GM23248 (cell line): ENCODE measurements around the gene SLC25A28. TPM values are rescaled to one million over a fixed set of nuclear protein-coding genes. Genes with fewer than 3 reads are reported as not detected.
"Not testable (repeated sequence)": the region's sequence is repeated elsewhere in the genome, so short reads cannot be mapped to it uniquely, and the experiment has no call there.

Experiments
- DNase-seq: peaks from one replicate; pipeline ENCODE4 v3.0.0-alpha.2; 2015
- H2AFZ ChIP-seq: fragments of 200-600 bp; sonication (generic); 2 replicates; pipeline ENCODE4 v1.6.1; 2016; ENCODE audit warnings: antibody characterized with exemption
- H3F3A ChIP-seq: fragments of 200-600 bp; sonication (generic); 2 replicates; pipeline ENCODE4 v1.6.1; 2016; ENCODE audit warnings: mild to moderate bottlenecking, antibody characterized with exemption, mixed run types; ENCODE audit not compliant: insufficient read depth
- H3K27ac ChIP-seq: fragments of 200-600 bp; sonication (generic); 2 replicates; pipeline ENCODE4 v1.5.1; 2016; ENCODE audit warnings: mild to moderate bottlenecking
- H3K27me3 ChIP-seq: fragments of 200-600 bp; sonication (generic); replicated peaks from 2 replicates; pipeline ENCODE4 v1.6.1; 2016; ENCODE audit warnings: mild to moderate bottlenecking; ENCODE audit not compliant: insufficient read depth
- H3K36me3 ChIP-seq: fragments of 200-600 bp; sonication (generic); 2 replicates; pipeline ENCODE4 v1.6.1; 2016; ENCODE audit warnings: low read depth, mild to moderate bottlenecking
- H3K4me1 ChIP-seq: fragments of 200-600 bp; sonication (generic); 2 replicates; pipeline ENCODE4 v1.6.1; 2016; ENCODE audit warnings: mild to moderate bottlenecking; ENCODE audit not compliant: insufficient read depth
- H3K4me2 ChIP-seq: fragments of 200-600 bp; sonication (generic); one replicate; pipeline ENCODE4 v1.6.1; 2016; ENCODE audit warnings: mild to moderate bottlenecking; ENCODE audit not compliant: unreplicated experiment
- H3K4me3 ChIP-seq: fragments of 200-600 bp; sonication (generic); 2 replicates; pipeline ENCODE4 v1.5.1; 2016; ENCODE audit warnings: mild to moderate bottlenecking
- H3K79me2 ChIP-seq: fragments of 200-600 bp; sonication (generic); 2 replicates; pipeline ENCODE4 v1.6.1; 2016; ENCODE audit warnings: mild to moderate bottlenecking; ENCODE audit not compliant: insufficient read depth
- H3K9ac ChIP-seq: fragments of 200-600 bp; sonication (generic); 2 replicates; pipeline ENCODE4 v1.6.1; 2016; ENCODE audit warnings: mild to moderate bottlenecking
- H3K9me2 ChIP-seq: fragments of 200-600 bp; sonication (generic); 2 replicates; pipeline ENCODE4 v1.6.1; 2016; ENCODE audit warnings: mixed run types, mild to moderate bottlenecking, moderate library complexity; ENCODE audit not compliant: insufficient read depth
- H3K9me3 ChIP-seq: fragments of 200-600 bp; sonication (generic); one replicate; pipeline ENCODE4 v1.6.1; 2017; ENCODE audit warnings: low read depth
- H4K20me1 ChIP-seq: fragments of 200-600 bp; sonication (generic); 2 replicates; pipeline ENCODE4 v1.6.0; 2016; ENCODE audit not compliant: insufficient read depth
- EZH2 ChIP-seq: fragments of 200-600 bp; sonication (generic); IDR thresholded peaks from 2 replicates; pipeline ENCODE4 v1.6.1; 2018; ENCODE audit warnings: antibody characterized with exemption, mild to moderate bottlenecking; ENCODE audit not compliant: insufficient read depth, poor library complexity, severe bottlenecking
- EZH2phosphoT487 ChIP-seq: fragments of 200-600 bp; sonication (generic); IDR thresholded peaks from 2 replicates; pipeline ENCODE4 v1.6.1; 2018; ENCODE audit warnings: antibody characterized with exemption, moderate library complexity, mild to moderate bottlenecking, low read depth; ENCODE audit not compliant: insufficient read depth
- WGBS, 2 experiments: methylation state at CpG; one replicate each; pipeline ENCODE4 v1.1.6; 2015 to 2017; ENCODE audit warnings: low lambda C conversion rate in 2 of 2, low coverage in 1 of 2; ENCODE audit errors: missing lambda C conversion rate in 2 of 2; 5-methylcytosine and 5-hydroxymethylcytosine counted together
- in situ Hi-C: fragments of 300-500 bp; cut with MboI; formaldehyde crosslinking; loops from 2 replicates; pipeline ENCODE4 v1.15.0; 2020
- polyA plus RNA-seq: library from polyadenylated mRNA; unstranded; fragments of >200 nt; fragmentation: Nextera tagmentation; extraction: Ambion mirVana; gene quantifications from 2 replicates; pipeline ENCODE4 v1.2.1, GENCODE V29; 2016
- total RNA-seq: library from RNA; depleted of rRNA; stranded (reverse); fragments of >200 nt; shearing (Covaris generic); gene quantifications from 2 replicates; pipeline ENCODE4 v1.2.3, GENCODE V29; 2014

Gene SLC25A28
- total and polyA plus RNA-seq, 2 experiments from 2014 or later: 12.6 to 22.8 TPM

DNA sequence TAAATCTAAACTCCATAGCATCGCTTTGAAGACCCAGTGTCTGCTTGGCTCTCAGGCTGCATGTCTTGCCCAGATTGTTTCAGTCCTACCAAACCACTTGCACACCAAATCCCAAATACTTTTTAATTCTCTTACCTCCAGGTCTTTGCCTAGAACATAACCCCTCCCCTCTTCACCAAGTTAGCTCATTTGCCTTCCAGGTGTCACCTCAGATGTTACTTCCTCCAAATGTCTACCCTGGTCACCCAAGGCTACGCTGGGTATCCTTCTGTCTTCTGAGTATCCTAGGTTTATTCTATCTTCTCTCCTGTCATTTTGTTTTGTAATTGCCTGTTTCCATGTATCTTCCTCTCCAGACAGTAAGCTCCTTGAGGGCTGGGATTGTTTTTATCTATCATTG is 11.1 kb downstream of the SLC25A28 start:
- H3K9ac ChIP-seq: no peak overlapping the region
- no peaks in the 10 kb centered on the region for H3F3A ChIP-seq
- peaks cover 2% of the 10 kb centered on the region; the same call in 1 of the 2 replicates for H3K79me2 ChIP-seq
- no peaks in the 10 kb centered on the region for H3K9me2 ChIP-seq
- peaks cover 25% of the 10 kb centered on the region for H3K36me3 ChIP-seq
- in situ Hi-C loops: no loop called here
- no peaks in the 10 kb centered on the region for H3K4me1 ChIP-seq
- no peaks in the 10 kb centered on the region for H3K9me3 ChIP-seq
- H2AFZ ChIP-seq: no peak overlapping the region
- no peak for DNase-seq
- no peak overlapping the region for H3K4me2 ChIP-seq
- H3K27ac ChIP-seq: no peak overlapping the region
- H3K4me3 ChIP-seq: no peak overlapping the region
- no peaks in the 10 kb centered on the region for H4K20me1 ChIP-seq
- TF ChIP-seq EZH2 (no peak), EZH2phosphoT487 (no peak)
- 88 to 92% methylated on average over 2 of the region's 2 CpGs for WGBS, 2 experiments
- H3K27me3 ChIP-seq: no peaks in the 10 kb centered on the region

DNA sequence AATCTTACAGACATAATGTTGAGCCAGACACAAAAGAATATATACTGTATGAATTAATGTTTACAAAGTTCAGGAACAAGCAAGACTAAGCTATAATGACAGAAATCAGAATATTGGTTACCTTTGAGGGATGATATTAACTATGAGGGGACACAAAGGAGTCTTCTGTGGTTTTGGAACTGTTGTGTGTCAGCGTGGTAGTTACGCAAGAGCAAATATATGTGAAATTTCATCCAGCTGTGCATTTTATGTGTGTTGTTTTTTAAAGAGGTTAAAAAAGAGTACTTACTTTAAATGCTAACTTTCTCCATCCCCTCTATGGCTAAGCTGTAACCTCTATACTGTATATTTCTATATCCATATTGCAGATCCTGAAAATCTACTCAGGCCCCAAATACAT is 14.9 kb downstream of the SLC25A28 start:
- Histone ChIP-seq H3K36me3 (peaks cover 11% of the 10 kb centered on the region; the same call in 1 of the 2 replicates), H3K9me2 (no peaks in the 10 kb centered on the region), H3K4me1 (no peaks in the 10 kb centered on the region), H3K27me3 (no peaks in the 10 kb centered on the region), H4K20me1 (no peaks in the 10 kb centered on the region), H2AFZ (no peak overlapping the region), H3K27ac (no peak overlapping the region), H3K4me2 (no peak overlapping the region), H3F3A (no peaks in the 10 kb centered on the region), H3K9ac (no peak overlapping the region), H3K4me3 (no peak overlapping the region), H3K9me3 (no peaks in the 10 kb centered on the region), H3K79me2 (no peaks in the 10 kb centered on the region)
- DNase-seq: no peak
- TF ChIP-seq EZH2phosphoT487: no peak
- TF ChIP-seq EZH2: no peak
- in situ Hi-C loops: no loop called here
- WGBS, 2 experiments: 22 to 24% methylated on average over 2 of the region's 2 CpGs

DNA sequence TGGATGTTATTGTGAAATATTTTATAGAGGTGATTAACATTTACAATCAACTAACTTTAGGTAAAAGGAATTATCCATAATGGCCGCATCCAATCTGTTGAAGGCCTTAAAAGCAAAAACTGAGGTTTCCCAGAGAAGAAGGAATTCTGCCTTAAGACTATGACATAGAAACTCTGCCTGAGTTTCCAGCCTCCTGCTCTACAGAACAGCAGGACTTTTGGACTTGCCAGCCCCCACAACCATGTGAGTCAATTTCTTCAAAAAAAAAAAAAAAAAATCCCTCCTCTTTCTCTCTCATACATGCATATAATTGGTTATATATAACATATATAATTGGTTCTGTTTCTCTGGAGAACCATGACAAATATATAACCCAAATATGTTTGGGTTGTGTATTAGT is 15.4 kb downstream of the SLC25A28 start:
- Histone ChIP-seq H3K4me2 (no peak overlapping the region), H3K9me2 (no peaks in the 10 kb centered on the region), H2AFZ (no peak overlapping the region), H3K36me3 (peaks cover 6% of the 10 kb centered on the region; the same call in 1 of the 2 replicates), H3K9me3 (no peaks in the 10 kb centered on the region), H3K79me2 (no peaks in the 10 kb centered on the region), H3K9ac (no peak overlapping the region), H3F3A (no peaks in the 10 kb centered on the region), H3K4me3 (no peak overlapping the region), H4K20me1 (no peaks in the 10 kb centered on the region), H3K27me3 (no peaks in the 10 kb centered on the region), H3K4me1 (no peaks in the 10 kb centered on the region), H3K27ac (no peak overlapping the region)
- no peak for TF ChIP-seq EZH2
- no peak for TF ChIP-seq EZH2phosphoT487
- in situ Hi-C loops: no loop called here
- DNase-seq: no peak
- 55 to 71% methylated on average over 1 of the region's 1 CpG for WGBS, 2 experiments

DNA sequence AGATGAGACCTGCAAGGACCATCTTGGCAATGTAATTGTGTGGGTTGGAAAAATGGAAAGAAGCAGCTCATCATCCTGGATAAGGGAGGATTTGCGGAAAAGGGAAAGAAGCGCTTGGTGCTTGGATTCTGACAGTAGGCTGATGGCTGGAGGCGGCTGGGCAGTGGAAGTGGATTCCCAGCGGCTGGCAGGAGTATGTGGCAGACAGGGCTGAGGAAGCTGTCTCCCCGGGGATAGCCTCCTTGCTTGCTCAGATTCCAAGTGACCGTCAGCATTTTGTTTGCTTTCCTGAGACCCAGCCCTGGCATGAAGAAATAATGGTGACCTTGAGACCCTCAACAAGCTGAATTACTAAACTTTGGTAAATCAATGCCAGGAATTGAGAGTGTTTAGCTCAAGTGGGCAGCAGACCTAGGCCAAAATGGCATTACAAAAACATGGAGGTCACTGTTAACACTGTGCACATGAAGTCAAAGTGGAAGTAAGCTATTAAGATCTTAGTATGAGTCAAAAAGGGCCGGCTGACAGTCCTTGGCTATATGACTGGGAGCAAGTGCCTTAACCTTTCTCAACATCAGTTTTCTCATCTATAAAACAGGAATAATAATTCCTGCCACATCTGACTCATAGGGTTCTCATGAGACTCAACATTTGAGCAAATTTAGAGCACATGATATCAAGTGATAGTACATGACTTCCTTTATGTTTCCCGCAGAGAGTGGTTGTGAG is 21.3 kb downstream of the SLC25A28 start:
- Histone ChIP-seq H3K36me3 (no peaks in the 10 kb centered on the region), H3K4me3 (no peak overlapping the region), H3F3A (no peaks in the 10 kb centered on the region), H3K79me2 (no peaks in the 10 kb centered on the region), H2AFZ (no peak overlapping the region), H3K4me2 (no peak overlapping the region), H3K4me1 (no peaks in the 10 kb centered on the region), H3K9me2 (no peaks in the 10 kb centered on the region), H4K20me1 (no peaks in the 10 kb centered on the region), H3K9ac (no peak overlapping the region), H3K9me3 (no peaks in the 10 kb centered on the region), H3K27ac (no peak overlapping the region), H3K27me3 (peaks cover 9% of the 10 kb centered on the region; the same call in 1 of the 2 replicates)
- TF ChIP-seq EZH2 (no peak), EZH2phosphoT487 (no peak)
- DNase-seq: peak; percentile 12
- in situ Hi-C loops: no loop called here
- 52 to 60% methylated on average over 8 of the region's 8 CpGs for WGBS, 2 experiments

DNA sequence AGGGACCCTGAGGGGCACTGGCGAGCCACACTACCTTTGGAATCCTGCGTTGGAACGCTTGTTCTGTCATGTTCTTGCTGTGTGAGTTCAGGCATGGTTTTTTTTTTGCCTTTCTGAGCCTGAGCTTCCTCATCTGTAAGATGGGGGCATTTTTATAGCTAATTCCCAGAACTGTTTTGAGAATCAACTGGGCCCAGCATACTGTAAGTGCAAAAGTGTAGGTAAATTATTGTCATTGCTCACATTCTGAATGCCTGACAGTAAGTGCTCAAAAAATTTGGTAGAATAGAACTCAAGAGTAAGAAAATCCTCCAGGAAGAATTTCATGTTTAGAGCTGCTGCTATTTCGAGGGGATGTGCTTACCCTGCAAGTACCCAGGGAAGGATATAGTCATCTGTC is 22.2 kb downstream of the SLC25A28 start:
- no peak overlapping the region for H2AFZ ChIP-seq
- TF ChIP-seq EZH2phosphoT487: no peak
- TF ChIP-seq EZH2: no peak
- H3K9ac ChIP-seq: no peak overlapping the region
- DNase-seq: no peak
- in situ Hi-C loops: no loop called here
- H3K27ac ChIP-seq: no peak overlapping the region
- H3K9me3 ChIP-seq: no peaks in the 10 kb centered on the region
- H3K79me2 ChIP-seq: no peaks in the 10 kb centered on the region
- 66 to 69% methylated on average over 4 of the region's 4 CpGs for WGBS, 2 experiments
- H3K4me2 ChIP-seq: no peak overlapping the region
- no peaks in the 10 kb centered on the region for H3F3A ChIP-seq
- no peaks in the 10 kb centered on the region for H4K20me1 ChIP-seq
- H3K9me2 ChIP-seq: no peaks in the 10 kb centered on the region
- H3K27me3 ChIP-seq: peaks cover 9% of the 10 kb centered on the region; the same call in 1 of the 2 replicates
- H3K4me3 ChIP-seq: no peak overlapping the region
- H3K36me3 ChIP-seq: no peaks in the 10 kb centered on the region
- H3K4me1 ChIP-seq: no peaks in the 10 kb centered on the region

DNA sequence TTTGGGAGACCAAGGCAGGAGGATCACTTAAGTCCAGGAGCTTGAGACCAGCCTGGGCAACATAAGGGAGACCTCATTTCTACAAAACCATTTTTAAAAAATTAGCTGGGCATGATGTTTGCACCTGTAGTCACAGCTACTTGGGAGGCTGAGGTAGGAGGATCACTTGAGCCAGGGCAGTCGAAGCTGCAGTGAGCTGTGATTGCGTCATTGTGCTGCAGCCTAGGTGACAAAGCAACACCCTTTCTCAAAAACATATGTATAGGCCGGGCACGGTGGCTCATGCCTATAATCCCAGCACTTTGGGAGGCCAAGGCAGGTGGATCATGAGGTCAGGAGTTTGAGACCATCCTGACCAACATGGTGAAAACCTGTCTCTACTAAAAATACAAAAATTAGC is 23.5 kb downstream of the SLC25A28 start:
- H2AFZ ChIP-seq, H3K9me2 ChIP-seq, in situ Hi-C loops, H3K79me2 ChIP-seq, H3K9ac ChIP-seq, DNase-seq, H3K9me3 ChIP-seq, H3K4me1 ChIP-seq, H3K27ac ChIP-seq, H4K20me1 ChIP-seq, H3K27me3 ChIP-seq, H3K4me2 ChIP-seq, H3K4me3 ChIP-seq, H3K36me3 ChIP-seq, H3F3A ChIP-seq: not testable (repeated sequence)
- 13 to 26% methylated on average over 4 of the region's 4 CpGs for WGBS, 2 experiments
